Smooth muscle cell (in vitro differentiated cells): ENCODE data around the gene RPE. TPM values are rescaled to one million over a fixed set of nuclear protein-coding genes. Genes with fewer than 3 reads are reported as not detected.

Experiments used
- DNase-seq: peaks from one replicate; lab custom pipeline; 2025; ENCODE audit not compliant: unreplicated experiment; lab: John Stamatoyannopoulos, UW
- H2AFZ ChIP-seq: fragments of 200-600 bp; sonication (generic); 2 replicates; pipeline ENCODE4 v1.6.0; 2016; ENCODE audit warnings: antibody characterized with exemption, low read depth, mild to moderate bottlenecking
- H3F3A ChIP-seq: fragments of 200-600 bp; sonication (generic); 2 replicates; pipeline ENCODE4 v1.6.0; 2017; ENCODE audit warnings: antibody characterized with exemption, low read depth
- H3K27ac ChIP-seq: fragments of 200-600 bp; sonication (generic); 2 replicates; pipeline ENCODE4 v1.5.1; 2016; ENCODE audit warnings: low read depth, mild to moderate bottlenecking
- H3K27me3 ChIP-seq: fragments of 200-600 bp; sonication (generic); 2 replicates; pipeline ENCODE4 v1.6.1; 2016; ENCODE audit warnings: low read depth, mild to moderate bottlenecking
- H3K36me3 ChIP-seq: fragments of 200-600 bp; sonication (generic); 2 replicates; pipeline ENCODE4 v1.5.1; 2016; ENCODE audit warnings: low read depth
- H3K4me1 ChIP-seq: fragments of 200-600 bp; sonication (generic); 2 replicates; pipeline ENCODE4 v1.5.1; 2016; ENCODE audit warnings: low read depth
- H3K4me2 ChIP-seq: fragments of 200-600 bp; sonication (generic); 2 replicates; pipeline ENCODE4 v1.6.0; 2016; ENCODE audit warnings: mild to moderate bottlenecking
- H3K4me3 ChIP-seq: fragments of 200-600 bp; sonication (generic); 2 replicates; pipeline ENCODE4 v1.5.1; 2016; ENCODE audit warnings: mild to moderate bottlenecking
- H3K79me2 ChIP-seq: fragments of 200-600 bp; sonication (generic); 2 replicates; pipeline ENCODE4 v1.6.0; 2016; ENCODE audit warnings: low read depth, mild to moderate bottlenecking
- H3K9ac ChIP-seq: fragments of 200-600 bp; sonication (generic); 2 replicates; pipeline ENCODE4 v1.6.0; 2016; ENCODE audit warnings: low read depth
- H3K9me3 ChIP-seq: fragments of 200-600 bp; sonication (generic); replicated peaks from 2 replicates; pipeline ENCODE4 v1.5.1; 2016; ENCODE audit warnings: low read depth
- H4K20me1 ChIP-seq: fragments of 200-600 bp; sonication (generic); 2 replicates; pipeline ENCODE4 v1.6.0; 2016; ENCODE audit warnings: low read depth
- CTCF ChIP-seq: fragments of 200-600 bp; sonication (generic); IDR thresholded peaks from 2 replicates; pipeline ENCODE4 v1.5.1; 2017; ENCODE audit warnings: borderline replicate concordance, mild to moderate bottlenecking, antibody characterized with exemption; ENCODE audit not compliant: insufficient read depth, poor library complexity, severe bottlenecking
- WGBS: methylation state at CpG from one replicate; pipeline ENCODE4 v1.1.7; 2016; ENCODE audit warnings: low lambda C conversion rate; 5-methylcytosine and 5-hydroxymethylcytosine counted together
- polyA plus RNA-seq: library from polyadenylated mRNA; unstranded; fragments of >200 nt; fragmentation: Nextera tagmentation; extraction: Ambion mirVana; gene quantifications from 2 replicates; pipeline ENCODE4 v1.2.1, GENCODE V29; 2016
- total RNA-seq: library from RNA; depleted of rRNA; stranded (reverse); fragments of >200 nt; gene quantifications from 2 replicates; pipeline ENCODE4 v1.2.3, GENCODE V29; 2014

RPE gene
- total and polyA plus RNA-seq, 2 experiments from 2014 or later = 25.1 to 64.3 TPM

DNA sequence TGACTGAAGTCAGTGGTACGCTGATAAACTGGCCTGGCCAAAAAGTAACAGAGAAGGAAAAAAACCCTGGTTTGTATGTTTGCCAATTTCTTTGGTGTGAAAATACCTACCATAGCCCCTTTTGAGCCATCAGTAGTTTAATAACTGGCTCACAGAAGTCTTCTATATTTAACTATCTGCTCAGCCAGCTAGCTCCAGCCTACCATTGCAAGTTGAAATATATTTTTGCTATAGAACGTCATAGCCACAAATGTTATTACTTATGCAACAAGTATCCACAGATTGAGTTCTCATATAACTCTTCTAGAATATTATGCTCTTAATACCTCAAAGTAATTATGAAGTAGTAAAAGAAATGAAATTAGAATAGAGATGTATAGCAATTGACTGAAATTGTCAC lies 25.2 kb downstream of the RPE start:
- no peaks in the 10 kb centered on the region for H3K9me3 ChIP-seq
- WGBS = 97% methylated on average over 2 of the region's 2 CpGs
- no peak overlapping the region for H2AFZ ChIP-seq
- no peak overlapping the region for H3K4me2 ChIP-seq
- H3K4me1 ChIP-seq = no peaks in the 10 kb centered on the region
- H3K36me3 ChIP-seq = peaks cover 10% of the 10 kb centered on the region
- H4K20me1 ChIP-seq = no peaks in the 10 kb centered on the region
- no peaks in the 10 kb centered on the region for H3K27me3 ChIP-seq
- DNase-seq = no peak
- H3K27ac ChIP-seq = no peak overlapping the region
- no peaks in the 10 kb centered on the region for H3F3A ChIP-seq
- no peak overlapping the region for H3K4me3 ChIP-seq
- no peak for TF ChIP-seq CTCF
- no peak overlapping the region for H3K9ac ChIP-seq
- no peaks in the 10 kb centered on the region for H3K79me2 ChIP-seq

DNA sequence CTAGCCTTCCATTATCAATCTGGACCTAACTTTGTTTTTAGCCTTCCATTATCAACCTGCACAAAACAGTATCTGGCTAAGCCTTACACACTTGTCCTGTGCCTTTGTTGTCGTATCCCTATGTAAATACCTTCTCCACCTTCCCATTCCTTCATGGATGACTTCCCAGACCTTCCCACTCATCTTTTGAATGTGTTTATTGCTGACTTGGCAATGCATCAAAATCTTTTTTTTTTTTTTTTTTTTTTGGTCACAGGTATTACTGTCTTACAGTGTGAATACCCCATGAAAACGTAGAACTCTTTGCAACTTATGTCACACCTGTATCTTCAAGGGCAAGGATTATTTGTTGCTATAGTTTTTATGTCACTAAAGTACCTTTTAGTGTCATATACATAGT lies 25.7 kb downstream of the RPE start:
- H2AFZ ChIP-seq = no peak overlapping the region
- H3K9ac ChIP-seq = no peak overlapping the region
- H3K79me2 ChIP-seq = no peaks in the 10 kb centered on the region
- H3F3A ChIP-seq = no peaks in the 10 kb centered on the region
- DNase-seq = no peak
- no peaks in the 10 kb centered on the region for H4K20me1 ChIP-seq
- H3K4me3 ChIP-seq = no peak overlapping the region
- H3K4me2 ChIP-seq = no peak overlapping the region
- H3K27ac ChIP-seq = no peak overlapping the region
- no peak for TF ChIP-seq CTCF
- peaks cover 6% of the 10 kb centered on the region for H3K36me3 ChIP-seq
- 96% methylated on average over 2 of the region's 2 CpGs for WGBS
- no peaks in the 10 kb centered on the region for H3K27me3 ChIP-seq
- no peaks in the 10 kb centered on the region for H3K9me3 ChIP-seq
- no peaks in the 10 kb centered on the region for H3K4me1 ChIP-seq

DNA sequence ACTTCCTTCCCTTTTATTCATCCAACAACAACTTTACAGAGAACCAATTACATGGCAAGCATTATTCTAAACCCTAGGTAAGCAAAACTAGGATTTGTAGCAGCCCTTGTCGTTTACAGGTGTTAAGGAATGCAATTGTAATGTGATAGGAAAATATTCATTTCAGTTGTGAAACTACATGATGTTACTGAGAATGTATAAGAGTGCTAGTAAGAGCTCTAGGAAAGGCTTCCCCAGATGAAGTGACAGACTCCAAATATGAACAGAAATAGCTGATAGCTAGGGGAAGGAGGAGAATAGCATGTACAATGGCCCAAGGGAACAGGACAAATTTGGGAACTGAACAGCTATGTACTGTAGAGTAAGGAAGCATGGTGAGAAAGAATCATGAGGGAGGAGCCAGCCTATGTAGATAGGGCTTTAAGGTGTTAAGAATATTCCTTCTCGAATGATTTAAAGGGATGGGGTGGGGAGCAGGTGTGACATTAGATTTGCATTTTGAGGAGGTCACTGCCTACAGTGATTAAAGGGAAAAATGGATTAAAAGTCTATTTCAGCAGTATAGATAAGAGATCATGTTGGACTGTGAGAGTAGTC lies 31.7 kb downstream of the RPE start:
- Histone ChIP-seq H3K9ac (no peak overlapping the region), H3K9me3 (no peaks in the 10 kb centered on the region), H3K27me3 (no peaks in the 10 kb centered on the region), H3K36me3 (no peaks in the 10 kb centered on the region), H3K4me2 (no peak overlapping the region), H4K20me1 (no peaks in the 10 kb centered on the region), H2AFZ (no peak overlapping the region), H3F3A (no peaks in the 10 kb centered on the region), H3K4me1 (no peaks in the 10 kb centered on the region), H3K79me2 (no peaks in the 10 kb centered on the region), H3K4me3 (no peak overlapping the region), H3K27ac (no peak overlapping the region)
- TF ChIP-seq CTCF = no peak
- WGBS = 86% methylated on average over 2 of the region's 2 CpGs
- no peak for DNase-seq

DNA sequence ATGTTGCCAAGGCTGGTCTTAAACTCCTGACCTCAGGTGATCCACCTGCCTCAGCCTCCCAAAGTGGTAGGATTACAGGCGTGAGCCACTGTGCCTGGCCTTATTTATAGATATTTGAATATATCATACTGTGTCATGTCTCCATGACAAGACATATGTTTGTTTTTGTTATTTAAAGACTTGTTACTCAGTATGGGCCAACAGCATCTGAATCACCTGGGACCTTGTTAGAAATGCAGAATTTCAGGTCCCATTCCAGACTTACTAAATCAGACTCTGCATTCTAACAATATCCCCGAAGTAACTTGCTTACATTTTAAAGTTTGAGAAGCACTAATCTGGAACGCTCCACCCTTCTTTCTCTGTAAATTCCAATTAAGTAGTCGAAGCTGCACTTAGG lies 33.2 kb downstream of the RPE start:
- Histone ChIP-seq H3K36me3 (no peaks in the 10 kb centered on the region), H3K9ac (no peak overlapping the region), H3K27ac (no peak overlapping the region), H3K4me1 (no peaks in the 10 kb centered on the region), H3F3A (no peaks in the 10 kb centered on the region), H3K79me2 (no peaks in the 10 kb centered on the region), H2AFZ (no peak overlapping the region), H4K20me1 (no peaks in the 10 kb centered on the region), H3K4me3 (no peak overlapping the region), H3K9me3 (no peaks in the 10 kb centered on the region), H3K27me3 (no peaks in the 10 kb centered on the region), H3K4me2 (no peak overlapping the region)
- TF ChIP-seq CTCF = no peak
- WGBS = 94% methylated on average over 4 of the region's 4 CpGs
- DNase-seq = no peak
